Esophagus (tissue), 2 donors: ENCODE data around the gene EYS. TPM values are rescaled to one million over a fixed set of nuclear protein-coding genes. Genes with fewer than 3 reads are reported as not detected.

ENCODE experiments used
- H3K27ac ChIP-seq, 2 donors: one replicate each; pipeline ENCODE4 v1.5.1; 2013; ENCODE audit warnings: low read depth in 2 of 2, mild to moderate bottlenecking in 2 of 2, inconsistent platforms in 1 of 2, low read length in 1 of 2, moderate library complexity in 1 of 2
- H3K27me3 ChIP-seq, 2 donors: one replicate each; pipeline ENCODE4 v1.6.1; 2013; ENCODE audit warnings: low read length in 2 of 2, control low read depth in 1 of 2, mild to moderate bottlenecking in 1 of 2; ENCODE audit not compliant: insufficient read depth in 2 of 2, control insufficient read depth in 1 of 2
- H3K36me3 ChIP-seq, 2 donors: one replicate each; pipeline ENCODE4 v1.6.1; 2013; ENCODE audit warnings: low read length in 1 of 2; ENCODE audit not compliant: control insufficient read depth in 2 of 2, insufficient read depth in 2 of 2
- H3K4me1 ChIP-seq, 2 donors: one replicate each; pipeline ENCODE4 v1.6.1; 2013; ENCODE audit warnings: low read length in 1 of 2; ENCODE audit not compliant: control insufficient read depth in 2 of 2, insufficient read depth in 2 of 2
- H3K4me3 ChIP-seq, 2 donors: one replicate each; pipeline ENCODE4 v1.5.1; 2013; ENCODE audit warnings: low read length in 2 of 2, mild to moderate bottlenecking in 2 of 2, low read depth in 1 of 2, moderate library complexity in 1 of 2
- H3K9me3 ChIP-seq, 2 donors: one replicate each; pipeline ENCODE4 v1.6.1; 2013; ENCODE audit warnings: mild to moderate bottlenecking in 2 of 2, low read depth in 1 of 2, low read length in 1 of 2, moderate library complexity in 1 of 2; ENCODE audit not compliant: control insufficient read depth in 2 of 2, insufficient read depth in 1 of 2
- WGBS, 2 donors: extraction: QIAGEN DNeasy Blood & Tissue Kit; methylation state at CpG; one replicate each; pipeline ENCODE4 v1.1.7; 2013; 5-methylcytosine and 5-hydroxymethylcytosine counted together
- polyA plus RNA-seq, 2 donors: library from polyadenylated mRNA; stranded (reverse); fragments of 200-250 nt; gene quantifications; one replicate each; pipeline ENCODE4 v1.2.3, GENCODE V29; 2013
- donor health status: healthy with polysubstance abuse.
- donor health status: Bipolar disorder and iron deficiency.

The EYS gene
- polyA plus RNA-seq, 2 donors: not detected

GRCh38 chr6:65231616-65232015, 475.4 kb downstream of the EYS start:
- H3K4me3 ChIP-seq: no peak overlapping the region
- WGBS, 2 donors: 52 to 74% methylated on average over 1 of the region's 1 CpG

GRCh38 chr6:65229825-65230224, 477.2 kb downstream of the EYS start:
- 2 to 3% methylated on average over 1 of the region's 1 CpG for WGBS, 2 donors
- Histone ChIP-seq H3K27me3 (no peaks in the 10 kb centered on the region), H3K9me3 (no peaks in the 10 kb centered on the region), H3K4me3 (no peak overlapping the region), H3K36me3 (no peaks in the 10 kb centered on the region), H3K27ac (no peak overlapping the region), H3K4me1 (no peaks in the 10 kb centered on the region)

More at GRCh38 chr6:65231616-65232015, 475.4 kb downstream of the EYS start:
- Histone ChIP-seq H3K27me3 (no peaks in the 10 kb centered on the region), H3K9me3 (no peaks in the 10 kb centered on the region), H3K4me1 (no peaks in the 10 kb centered on the region), H3K27ac (no peak overlapping the region), H3K36me3 (no peaks in the 10 kb centered on the region)

GRCh38 chr6:65221153-65221552, 485.9 kb downstream of the EYS start:
- Histone ChIP-seq H3K27me3 (no peaks in the 10 kb centered on the region), H3K27ac (no peak overlapping the region), H3K4me3 (no peak overlapping the region), H3K4me1 (no peaks in the 10 kb centered on the region), H3K9me3 (peaks cover 0 to 4% of the 10 kb centered on the region in 2 donors), H3K36me3 (no peaks in the 10 kb centered on the region)
- 95 to 100% methylated on average over 1 of the region's 1 CpG for WGBS, 2 donors

- Histone ChIP-seq H3K27ac (no peak overlapping the region), H3K4me1 (no peaks in the 10 kb centered on the region), H3K36me3 (no peaks in the 10 kb centered on the region), H3K4me3 (no peak overlapping the region), H3K27me3 (no peaks in the 10 kb centered on the region), H3K9me3 (no peaks in the 10 kb centered on the region)
- WGBS, 2 donors: 77 to 86% methylated on average over 2 of the region's 2 CpGs
Measured at GRCh38 chr6:65202738-65203137, 504.3 kb downstream of the EYS start.

GRCh38 chr6:65199683-65200082, 507.3 kb downstream of the EYS start:
- Histone ChIP-seq H3K27ac (no peak overlapping the region), H3K36me3 (no peaks in the 10 kb centered on the region), H3K9me3 (no peaks in the 10 kb centered on the region), H3K4me1 (no peaks in the 10 kb centered on the region), H3K4me3 (no peak overlapping the region), H3K27me3 (no peaks in the 10 kb centered on the region)
- WGBS, 2 donors: 71 to 81% methylated on average over 3 of the region's 3 CpGs

- Histone ChIP-seq H3K27ac (no peak overlapping the region), H3K9me3 (no peaks in the 10 kb centered on the region), H3K4me3 (no peak overlapping the region), H3K4me1 (no peaks in the 10 kb centered on the region), H3K27me3 (no peaks in the 10 kb centered on the region), H3K36me3 (no peaks in the 10 kb centered on the region)
- WGBS, 2 donors: 64 to 73% methylated on average over 3 of the region's 3 CpGs
Measured at GRCh38 chr6:65199121-65199520, 507.9 kb downstream of the EYS start.

GRCh38 chr6:65191471-65191870, 515.6 kb downstream of the EYS start:
- no peaks in the 10 kb centered on the region for H3K36me3 ChIP-seq
- no peak overlapping the region for H3K4me3 ChIP-seq
- no peaks in the 10 kb centered on the region for H3K9me3 ChIP-seq
- no peaks in the 10 kb centered on the region for H3K27me3 ChIP-seq
- H3K27ac ChIP-seq: no peak overlapping the region
- WGBS, 2 donors: 93% methylated on average over 2 of the region's 2 CpGs
- no peaks in the 10 kb centered on the region for H3K4me1 ChIP-seq

- Histone ChIP-seq H3K27me3 (no peaks in the 10 kb centered on the region), H3K36me3 (no peaks in the 10 kb centered on the region), H3K27ac (no peak overlapping the region), H3K4me1 (no peaks in the 10 kb centered on the region), H3K9me3 (no peaks in the 10 kb centered on the region), H3K4me3 (no peak overlapping the region)
- WGBS, 2 donors: 67 to 74% methylated on average over 5 of the region's 5 CpGs
Measured at GRCh38 chr6:65189236-65189881, 517.7 kb downstream of the EYS start.

- H3K4me3 ChIP-seq: no peak overlapping the region
- H3K36me3 ChIP-seq: no peaks in the 10 kb centered on the region
- H3K27ac ChIP-seq: no peak overlapping the region
- no peaks in the 10 kb centered on the region for H3K4me1 ChIP-seq
- no peaks in the 10 kb centered on the region for H3K27me3 ChIP-seq
- H3K9me3 ChIP-seq: no peaks in the 10 kb centered on the region
- 45 to 47% methylated on average over 1 of the region's 1 CpG for WGBS, 2 donors
Measured at GRCh38 chr6:65186826-65187225, 520.2 kb downstream of the EYS start.

GRCh38 chr6:65182681-65183080, 524.3 kb downstream of the EYS start:
- no peaks in the 10 kb centered on the region for H3K36me3 ChIP-seq
- H3K9me3 ChIP-seq: no peaks in the 10 kb centered on the region
- H3K27ac ChIP-seq: no peak overlapping the region
- H3K27me3 ChIP-seq: no peaks in the 10 kb centered on the region
- no peak overlapping the region for H3K4me3 ChIP-seq
- H3K4me1 ChIP-seq: no peaks in the 10 kb centered on the region
- WGBS, 2 donors: 75 to 81% methylated on average over 2 of the region's 2 CpGs
